ENCODE results near the gene ZNF506.
A peak's percentile ranks its signal among the peaks of the same experiment; 100 is the strongest.
"Not testable (repeated sequence)": the region's sequence is repeated elsewhere in the genome, so short reads cannot be mapped to it uniquely, and the experiment has no call there.

The ZNF506 gene

DNA sequence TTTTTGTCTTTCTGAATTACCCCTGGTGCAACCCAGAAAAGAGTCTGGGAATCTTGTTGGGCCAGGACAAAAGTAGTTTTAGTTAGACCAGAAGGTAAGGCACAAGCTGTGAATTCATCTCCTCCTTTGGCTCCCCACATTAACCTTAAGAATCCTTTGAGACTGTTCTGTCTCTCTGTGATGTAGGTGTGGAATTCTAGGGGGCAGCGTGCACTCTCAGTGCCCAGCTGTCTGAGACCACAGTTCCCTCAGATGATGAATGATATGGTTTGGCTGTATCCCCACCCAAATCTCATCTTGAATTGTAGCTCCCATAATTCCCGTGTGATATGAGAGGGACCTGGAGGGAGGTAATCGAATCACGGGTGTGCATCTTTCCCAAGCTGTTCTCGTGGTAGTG lies 43.9 kb downstream of the ZNF506 start:
- DNase-seq = no peak

DNA sequence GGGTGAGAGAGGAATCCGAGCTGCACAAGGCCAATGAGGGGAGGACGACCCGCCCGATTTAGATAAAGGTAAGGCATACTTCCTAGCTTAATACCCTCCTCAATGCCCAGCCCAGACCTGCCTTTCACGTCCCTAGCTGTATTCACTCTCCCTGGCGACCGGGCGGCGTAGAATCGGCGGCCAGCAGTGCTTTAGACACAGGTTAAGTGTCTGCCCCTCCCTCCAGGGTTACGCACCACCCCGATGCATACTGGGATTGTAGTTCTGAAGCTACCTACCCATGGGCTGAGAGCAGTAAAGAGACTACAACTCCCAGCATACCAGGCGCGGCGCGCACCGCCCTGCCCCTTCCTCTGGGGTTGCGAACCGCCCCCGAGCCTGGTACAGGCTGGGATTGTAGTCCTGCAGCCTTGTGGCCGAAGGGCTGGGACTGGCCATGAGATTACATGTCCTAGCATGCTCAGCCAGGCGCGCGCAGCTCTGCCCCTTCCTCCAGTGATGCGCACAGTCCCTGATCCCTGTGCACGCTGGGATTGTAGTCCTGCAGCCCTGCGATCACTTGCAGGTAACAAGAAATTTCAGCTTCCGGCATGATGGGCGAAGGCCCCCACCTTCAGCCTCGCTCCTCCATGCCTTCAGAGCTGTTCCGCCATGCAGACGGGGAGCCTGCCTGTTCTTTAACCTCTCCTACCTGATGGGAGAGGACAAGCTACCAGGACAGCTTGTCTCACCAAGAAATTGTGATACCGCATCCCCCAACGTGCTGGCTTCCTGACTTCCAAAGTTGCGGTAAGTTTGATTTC lies 45.1 kb downstream of the ZNF506 start:
- DNase-seq = peak; percentile 95

DNA sequence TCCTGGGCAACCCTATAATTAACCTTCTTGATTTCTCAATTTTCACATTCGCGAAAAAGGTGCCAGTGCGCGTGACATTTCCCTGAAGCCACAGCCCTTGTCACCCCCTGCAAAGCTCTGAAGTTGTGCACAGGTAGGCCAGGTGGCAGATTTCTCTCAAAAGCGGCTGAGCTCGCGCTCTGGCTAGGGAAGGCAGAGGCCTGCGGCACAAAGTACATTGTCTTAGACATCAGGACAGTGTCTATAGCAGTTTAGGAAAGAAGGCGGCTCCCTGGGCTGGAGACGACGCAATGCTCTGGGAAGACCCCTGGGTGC lies 45.7 kb downstream of the ZNF506 start:
- no peak for DNase-seq

DNA sequence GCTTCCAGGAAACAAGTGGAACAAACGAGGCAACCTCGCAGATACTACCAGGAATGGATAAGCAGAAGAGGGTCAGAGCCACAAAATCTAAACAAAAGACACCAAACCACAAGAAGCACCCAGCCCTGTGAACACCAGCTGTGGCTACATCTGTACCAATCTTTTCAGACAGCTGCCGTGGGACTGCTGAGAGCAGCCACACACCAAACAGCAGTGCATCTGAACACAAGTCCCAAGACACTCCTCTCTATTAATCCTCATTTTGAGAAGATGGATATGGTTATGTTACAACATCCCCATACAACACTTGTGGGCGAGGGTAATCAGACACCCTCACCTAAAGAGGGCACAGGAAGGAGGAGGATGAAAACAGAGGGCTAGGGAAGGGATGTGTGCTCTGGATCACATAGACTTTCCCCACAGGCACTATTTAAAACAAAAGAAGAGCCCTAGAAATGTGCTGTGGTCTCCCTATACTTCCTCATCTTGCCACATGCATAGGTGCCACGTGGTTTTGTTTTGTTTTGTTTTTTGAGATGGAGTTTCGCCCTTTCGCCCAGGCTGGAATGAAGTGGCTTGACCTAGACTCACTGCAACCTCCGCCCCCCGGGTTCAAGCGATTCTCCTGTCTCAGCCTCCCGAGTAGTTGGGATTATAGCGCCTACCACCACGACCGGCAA lies 47.1 kb downstream of the ZNF506 start:
- DNase-seq = no peak

DNA sequence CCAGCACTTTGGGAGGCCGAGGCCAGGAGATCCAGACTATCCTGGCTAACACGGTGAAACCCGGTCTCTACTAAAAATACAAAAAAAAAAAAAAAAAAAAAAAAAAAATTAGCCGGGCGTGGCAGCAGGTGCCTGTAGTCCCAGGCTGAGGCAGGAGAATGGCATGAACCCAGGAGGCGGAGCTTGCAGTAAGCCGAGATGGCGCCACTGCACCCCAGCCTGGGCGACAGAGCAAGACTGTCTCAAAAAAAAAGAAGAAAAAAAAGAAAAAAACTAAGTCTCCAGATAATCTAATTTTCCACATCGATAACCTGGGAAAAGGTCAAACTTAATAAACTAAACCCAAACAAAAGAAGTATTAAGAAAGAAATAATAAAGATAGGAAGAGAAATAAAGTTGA lies 49.6 kb downstream of the ZNF506 start:
- DNase-seq = not testable (repeated sequence)

DNA sequence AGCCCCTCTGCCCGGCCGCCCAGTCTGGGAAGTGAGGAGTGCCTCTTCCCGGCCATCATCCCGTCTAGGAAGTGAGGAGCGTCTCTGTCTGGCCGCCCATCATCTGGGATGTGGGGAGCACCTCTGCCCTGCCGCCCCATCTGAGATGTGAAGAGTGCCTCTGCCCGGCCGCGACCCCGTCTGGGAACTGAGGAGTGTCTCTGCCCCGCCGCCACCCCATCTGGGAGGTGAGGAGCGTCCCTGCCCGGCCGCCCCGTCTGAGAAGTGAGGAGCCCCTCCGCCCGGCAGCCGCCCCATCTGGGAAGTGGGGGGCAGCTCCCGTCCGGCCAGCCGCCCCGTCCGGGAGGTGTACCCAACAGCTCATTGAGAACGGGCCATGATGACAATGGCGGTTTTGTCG lies 51.6 kb downstream of the ZNF506 start:
- DNase-seq = not testable (repeated sequence)

DNA sequence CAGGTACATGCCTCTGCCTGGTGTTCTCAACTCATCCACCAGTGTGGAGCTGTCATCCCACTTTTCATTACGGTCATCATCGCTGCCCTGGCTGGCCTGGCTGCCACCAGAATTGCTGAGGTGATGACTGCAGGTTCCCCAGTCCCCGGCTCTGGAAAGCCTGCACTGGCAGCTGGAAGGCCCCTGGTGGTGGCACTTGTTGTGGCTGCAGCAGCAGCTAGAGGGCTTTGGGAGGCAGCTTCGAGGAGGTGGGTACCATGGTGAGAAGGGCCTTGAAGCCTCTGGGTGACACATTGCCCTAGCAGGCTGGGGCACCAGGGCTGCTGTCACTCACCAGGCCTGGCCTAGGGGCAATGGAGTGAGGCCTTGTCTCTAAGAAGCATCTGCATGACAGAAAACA lies 63.4 kb downstream of the ZNF506 start:
- DNase-seq = no peak

DNA sequence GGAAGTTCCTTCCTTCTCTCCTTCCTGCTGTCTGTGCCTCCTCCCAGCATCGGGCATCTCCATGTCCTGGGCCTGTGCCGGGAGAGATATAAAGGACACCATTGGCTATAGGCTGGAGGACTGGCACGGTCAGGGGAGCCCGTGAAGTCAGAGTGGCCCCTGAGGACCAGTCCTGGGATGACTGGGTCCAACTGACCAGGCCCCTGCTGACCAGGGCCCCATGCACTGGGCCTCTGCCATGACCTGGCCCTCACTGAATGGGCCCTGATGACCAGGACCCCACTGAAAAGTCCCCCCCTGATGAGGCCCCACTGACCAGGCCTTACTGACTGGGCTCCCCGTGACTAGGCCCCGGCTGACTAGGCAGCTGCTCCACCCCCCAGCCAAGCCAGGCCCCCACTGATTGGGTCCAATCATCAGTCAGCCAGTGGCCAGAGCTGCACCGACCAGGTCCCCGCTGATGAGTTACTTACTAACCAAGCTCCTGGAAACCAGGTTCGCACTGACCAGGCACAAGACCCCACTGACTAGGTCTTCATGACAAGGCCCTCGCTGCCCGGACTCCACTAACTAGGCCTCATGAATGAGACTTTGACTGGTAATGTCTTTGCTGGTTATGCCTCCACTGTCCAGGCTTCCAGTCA lies 68.7 kb downstream of the ZNF506 start:
- DNase-seq = no peak

DNA sequence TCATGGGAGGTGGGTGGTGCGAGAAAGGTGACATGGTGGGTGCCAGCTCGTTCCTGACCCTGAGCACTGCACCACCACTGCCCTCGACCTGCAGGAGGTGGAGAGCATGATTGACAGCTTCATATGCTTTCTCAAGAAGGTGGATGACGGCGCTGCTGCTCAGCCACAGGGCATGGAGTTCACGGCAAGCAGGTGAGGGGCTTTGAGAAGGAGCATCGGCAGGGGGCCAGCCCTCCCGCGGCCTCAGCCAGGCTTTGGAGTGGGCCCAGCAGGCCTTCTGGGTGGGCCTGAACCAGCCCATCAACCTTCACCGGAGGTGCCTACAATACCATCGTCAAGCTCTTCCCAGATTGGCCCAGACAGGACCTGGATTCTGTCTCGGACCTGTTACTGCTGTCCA lies 69.7 kb downstream of the ZNF506 start:
- no peak for DNase-seq

DNA sequence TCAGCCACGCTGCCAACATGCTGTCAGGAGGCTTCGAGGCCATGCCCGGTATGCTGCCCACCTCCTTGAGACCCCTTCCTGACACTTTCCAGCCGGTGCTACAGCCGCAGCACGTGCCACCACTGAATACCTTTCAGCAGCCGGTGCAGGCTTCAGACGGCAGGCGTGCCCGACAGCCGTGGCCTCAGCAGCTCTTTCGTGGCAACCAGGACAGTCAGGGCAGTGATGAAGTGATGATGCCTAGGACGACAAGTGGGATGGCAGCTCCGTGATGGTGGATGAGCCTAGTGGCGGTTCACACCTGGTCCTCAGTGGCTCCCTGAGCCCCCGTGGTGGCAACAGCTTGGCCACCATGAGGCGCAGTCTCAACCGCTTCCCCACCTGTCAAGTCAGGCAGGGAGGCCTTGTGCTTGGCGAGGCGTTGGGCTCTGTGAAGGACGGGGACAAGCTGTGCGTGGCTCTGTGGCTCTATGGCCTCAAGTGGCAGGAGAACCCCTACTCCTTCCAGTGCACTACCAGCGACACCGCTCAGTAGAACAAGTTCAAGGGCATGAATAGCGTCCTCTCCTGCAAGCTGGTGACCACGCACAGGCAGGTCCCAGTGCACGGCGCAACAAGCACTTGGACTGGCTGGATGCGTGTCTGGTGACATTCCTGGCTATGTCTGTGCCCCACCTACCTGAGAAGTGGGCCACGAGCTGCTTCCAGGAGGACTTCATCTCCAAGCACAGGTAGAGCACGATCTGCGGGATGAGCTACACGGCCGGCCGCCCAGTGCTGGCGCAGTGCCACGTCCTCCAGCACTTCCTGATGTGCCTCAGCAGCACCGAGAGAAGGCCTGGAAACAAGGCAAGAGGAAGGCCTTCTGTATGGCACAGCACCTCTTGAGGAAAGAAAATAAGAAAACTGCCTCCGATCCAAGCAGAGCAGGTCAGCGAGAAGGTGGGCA lies 70.4 kb downstream of the ZNF506 start:
- no peak for DNase-seq

DNA sequence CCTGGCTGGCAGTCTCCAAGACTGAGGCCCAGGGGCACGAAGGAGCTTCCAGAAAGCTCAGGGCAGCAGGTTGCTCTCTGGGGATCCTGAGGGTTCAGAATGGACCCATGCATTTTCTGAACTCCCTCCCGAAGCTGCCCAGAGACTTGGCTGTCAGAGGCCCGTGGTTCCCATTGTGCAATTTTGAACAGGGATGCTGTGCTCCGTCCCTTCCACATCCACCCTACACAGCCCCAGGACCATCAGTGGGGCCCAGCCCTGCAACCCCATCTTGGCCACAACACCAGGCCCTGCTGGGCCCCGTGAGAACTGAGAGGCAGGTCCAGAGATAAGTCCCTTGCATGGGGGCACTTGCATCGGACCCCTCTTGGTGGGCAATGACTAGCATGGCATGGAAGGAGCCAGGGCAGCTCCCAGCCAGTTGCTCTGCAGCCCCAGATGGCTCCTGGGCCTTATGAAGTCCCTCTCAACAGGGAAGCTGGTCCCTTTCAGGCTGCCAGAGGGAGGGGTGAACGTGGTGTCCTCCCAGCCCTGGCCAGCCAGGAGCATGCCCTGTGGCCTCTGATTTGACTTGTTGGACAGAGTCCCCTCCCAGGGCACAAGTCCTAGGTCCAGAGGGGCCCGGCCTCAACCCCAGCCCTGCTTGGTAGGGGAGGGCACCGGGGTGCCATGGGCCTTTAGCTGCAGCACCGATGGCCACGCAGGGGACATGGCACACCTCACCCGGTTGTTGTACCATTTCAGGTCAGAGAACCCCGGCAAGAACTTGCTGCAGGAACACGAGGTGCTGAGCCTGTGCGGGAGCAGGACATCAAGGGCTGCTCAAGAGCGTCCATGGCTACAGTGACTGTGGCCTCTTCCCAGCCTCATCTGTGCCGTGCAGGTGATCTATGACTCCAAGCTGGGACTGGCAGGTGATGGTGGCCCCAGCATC lies 71.4 kb downstream of the ZNF506 start:
- no peak for DNase-seq

DNA sequence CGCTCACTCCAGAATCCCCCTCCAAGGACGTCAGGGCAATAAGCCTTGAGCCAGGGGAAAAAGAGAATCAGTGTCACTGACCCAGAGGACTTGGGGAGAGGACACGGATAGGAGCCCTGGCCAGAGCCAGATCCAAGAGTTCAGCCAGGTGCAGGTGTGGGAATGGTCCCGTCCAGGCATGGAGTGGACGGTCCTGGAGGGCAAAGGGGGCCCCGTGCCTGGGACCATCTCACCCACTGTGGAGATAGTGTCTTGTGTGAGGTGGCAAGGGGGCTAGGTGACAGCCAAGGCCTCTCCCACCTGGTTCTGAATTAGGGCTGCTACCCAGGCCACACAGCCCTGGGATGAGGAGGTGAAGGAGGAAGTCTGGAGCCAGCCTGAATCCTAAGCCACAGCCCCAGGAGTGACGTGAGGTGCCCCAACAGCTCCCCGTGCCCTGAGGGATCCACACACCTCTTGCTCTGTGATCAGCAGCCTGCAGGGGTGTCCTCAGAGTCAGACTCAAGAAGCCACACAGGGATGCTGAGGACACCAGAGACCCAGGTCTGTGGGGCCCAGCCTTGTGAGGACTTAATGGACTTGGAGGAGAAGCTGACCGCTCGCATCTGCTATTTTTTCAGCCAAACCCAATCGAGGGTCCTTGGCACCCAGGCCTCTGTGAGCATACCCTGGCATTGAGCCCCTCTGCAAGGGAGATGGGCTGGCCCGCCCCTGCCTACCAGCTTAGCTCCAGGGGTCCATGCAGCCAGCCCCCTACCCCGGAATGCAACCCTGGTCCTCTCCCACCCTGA lies 72.2 kb downstream of the ZNF506 start:
- no peak for DNase-seq

DNA sequence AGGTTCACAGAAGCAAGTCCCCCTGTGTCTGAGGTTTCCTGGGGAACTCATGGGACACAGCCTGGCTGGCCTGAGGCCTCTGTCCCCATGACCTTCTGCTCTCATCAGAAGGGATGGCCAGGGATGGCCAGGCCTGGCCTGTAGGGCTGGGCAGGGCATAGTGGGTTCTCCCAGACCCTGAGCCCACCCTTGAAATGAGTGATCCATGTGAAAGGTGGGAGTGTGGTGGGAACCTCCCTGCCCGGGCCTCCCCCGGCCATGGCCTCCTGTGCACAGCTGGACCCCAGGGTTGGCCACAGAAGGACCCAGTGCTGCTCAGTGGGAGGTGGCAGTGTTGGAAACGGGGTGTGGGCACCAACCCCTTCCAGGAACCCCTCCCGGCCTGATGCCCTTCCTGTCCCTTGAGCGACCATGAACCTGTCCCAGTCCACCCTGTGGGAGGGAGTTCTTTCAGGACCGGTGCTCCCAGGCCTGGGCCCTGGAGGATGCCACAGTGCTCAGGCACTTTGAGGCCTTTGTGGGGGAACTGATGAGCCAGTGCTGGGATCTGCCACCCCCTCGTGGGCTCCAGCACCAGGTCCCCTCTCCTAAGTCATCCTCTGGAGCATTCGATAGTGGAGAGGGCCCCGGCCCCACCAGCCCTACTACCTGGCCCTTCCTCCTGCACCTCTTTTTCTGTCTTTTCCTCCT lies 73.2 kb downstream of the ZNF506 start:
- no peak for DNase-seq

DNA sequence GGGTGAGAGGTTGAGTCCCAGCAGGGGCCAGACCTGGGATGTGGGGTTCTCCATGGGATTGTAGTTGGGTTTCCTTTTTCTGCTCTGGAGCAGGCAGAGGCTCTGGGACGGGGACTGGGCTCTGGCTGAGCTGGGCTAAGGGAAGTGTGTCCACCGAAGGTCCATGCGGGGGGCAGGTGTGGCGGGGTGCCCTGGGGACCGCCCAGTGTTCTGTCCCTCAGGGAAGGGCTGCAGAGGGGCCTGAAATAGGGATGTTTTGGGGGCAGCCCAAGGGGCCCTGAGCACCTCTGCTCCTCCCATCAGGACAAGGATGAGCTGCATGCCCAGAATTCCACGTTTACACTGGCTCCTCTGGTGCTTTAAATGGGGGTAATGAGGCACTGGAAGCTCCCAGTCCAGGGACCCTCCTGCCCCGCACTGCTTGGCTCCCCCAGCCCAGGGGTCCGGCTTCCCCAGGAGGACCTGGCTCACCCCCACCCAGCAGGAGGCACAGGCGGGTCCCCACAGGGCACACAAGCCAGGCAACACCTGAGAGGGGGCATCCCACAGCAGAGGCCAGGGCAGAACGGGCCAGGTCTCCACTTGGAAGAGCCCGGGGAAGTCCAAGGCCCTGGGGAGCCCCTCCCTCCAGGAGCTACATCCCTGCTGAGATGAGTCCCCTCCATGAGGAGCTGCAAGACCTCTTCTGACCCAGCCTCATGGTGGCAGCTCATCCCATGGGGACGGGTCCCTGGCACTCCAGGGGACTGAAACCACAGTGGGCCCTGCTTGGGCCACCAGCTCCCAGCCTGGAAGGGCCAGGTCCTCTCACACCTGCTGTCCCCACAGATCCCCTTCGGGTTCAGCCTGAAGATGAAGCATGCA lies 74.0 kb downstream of the ZNF506 start:
- DNase-seq = no peak

DNA sequence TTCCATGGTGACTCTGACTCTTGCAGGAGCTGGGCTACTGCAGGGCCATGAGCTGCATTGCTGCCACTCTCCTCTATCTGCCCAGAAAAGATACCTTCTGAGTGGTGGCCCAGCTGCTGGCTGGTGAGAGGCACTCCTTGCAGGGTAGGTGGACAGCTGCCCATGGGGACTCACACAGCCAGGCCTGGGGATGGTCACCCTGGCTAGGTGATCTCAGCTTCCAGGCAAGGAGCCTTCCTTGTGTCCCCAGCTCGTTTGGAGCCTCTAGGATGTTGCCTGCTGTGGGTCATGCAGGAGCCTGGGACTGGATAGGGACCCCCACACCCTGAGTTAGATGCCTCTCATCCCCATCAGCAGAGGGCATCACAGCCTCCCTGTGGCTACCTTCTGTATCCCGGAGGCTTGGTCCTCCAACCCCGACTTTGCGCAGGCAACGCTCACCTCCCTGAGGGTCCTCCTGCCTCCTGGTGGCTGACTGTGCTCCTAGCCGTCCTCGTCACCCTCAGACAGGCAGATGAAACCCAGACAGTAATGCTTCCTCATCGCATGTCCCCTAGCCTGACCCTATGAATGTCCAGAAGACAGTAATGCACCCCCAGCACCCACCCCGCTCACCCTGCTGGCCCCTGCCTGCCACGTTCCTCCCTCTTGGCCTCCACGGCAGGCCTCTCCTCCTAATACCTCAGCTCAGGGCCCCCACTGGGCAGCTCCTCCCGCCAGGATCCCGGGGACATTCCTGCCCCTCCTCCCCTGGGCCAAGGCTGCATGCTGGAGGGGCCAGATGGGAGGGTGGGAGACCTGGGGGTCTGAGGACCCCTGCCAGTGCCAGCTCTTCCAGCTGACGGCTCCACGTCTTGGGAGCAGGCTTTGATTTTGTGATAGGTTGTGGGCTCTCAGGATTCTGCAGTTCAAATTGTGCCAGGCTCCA lies 75.0 kb downstream of the ZNF506 start:
- no peak for DNase-seq

DNA sequence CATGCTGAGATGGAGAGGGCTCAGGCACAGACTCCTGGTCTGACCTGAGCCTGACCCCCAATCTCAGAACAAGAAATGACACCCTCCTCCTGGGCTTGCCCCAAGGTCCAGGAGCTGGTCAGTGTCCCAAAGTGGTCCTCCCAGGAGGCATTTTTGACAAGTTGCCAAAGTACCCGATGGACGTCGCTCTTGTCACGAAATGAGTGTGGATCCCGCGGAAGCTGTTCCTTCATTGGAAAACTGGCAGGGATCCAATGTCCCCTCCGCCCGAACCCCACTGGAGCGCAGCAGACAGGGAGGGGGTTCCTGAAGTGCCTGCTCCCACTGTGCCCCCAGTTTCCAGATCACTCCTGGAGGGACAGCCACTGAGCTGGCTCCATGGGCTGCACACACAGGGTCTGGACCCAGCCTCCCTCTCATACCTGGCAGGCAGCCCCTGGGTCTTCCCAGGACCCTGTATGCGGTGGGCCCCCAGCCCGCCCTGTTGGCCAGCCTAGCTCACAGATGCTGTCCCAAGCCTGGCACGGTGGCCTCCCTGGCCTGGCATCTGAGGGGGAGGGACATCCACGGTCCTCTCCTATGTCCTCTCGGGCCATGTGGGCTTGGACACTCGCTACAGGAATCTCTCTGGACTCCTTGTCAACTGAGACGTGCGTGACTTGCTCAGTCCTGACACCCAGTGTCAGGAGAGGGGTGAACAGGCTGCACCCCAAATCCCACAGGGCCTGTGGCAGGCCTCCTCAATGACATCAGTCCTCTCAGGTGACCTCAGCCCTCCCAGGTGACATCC lies 75.9 kb downstream of the ZNF506 start:
- DNase-seq = no peak

DNA sequence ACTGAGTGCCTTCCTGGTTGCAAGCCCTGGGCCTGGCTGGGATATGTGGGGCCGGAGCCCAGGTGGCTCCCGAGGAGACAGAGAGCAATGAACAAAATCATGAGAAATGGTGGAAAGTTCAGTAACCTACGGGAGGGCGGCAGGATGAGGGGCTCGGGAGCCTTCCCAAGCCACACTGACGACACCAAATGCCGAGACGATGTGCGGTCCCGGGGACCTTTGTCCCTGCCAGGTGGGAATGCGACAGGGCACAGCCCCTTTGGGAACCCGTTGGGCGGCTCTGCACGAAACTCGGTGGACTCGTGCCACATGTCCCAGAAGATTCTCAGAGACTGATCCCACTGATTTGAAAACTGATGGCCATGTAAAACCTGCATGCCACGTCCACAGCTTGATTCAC lies 76.9 kb downstream of the ZNF506 start:
- no peak for DNase-seq

Measured in NCI-H2081 treated with DMSO at 0.1 percent for 48 hours (cell line).